Measurements from ENCODE around the gene PSD2. TPM values are rescaled to one million over a fixed set of nuclear protein-coding genes. Genes with fewer than 3 reads are reported as not detected.
"Not testable (repeated sequence)": the region's sequence is repeated elsewhere in the genome, so short reads cannot be mapped to it uniquely, and the experiment has no call there.

Gene PSD2
- total RNA-seq, 1 donor from 2014 or later: 0.23 TPM

- DNase-seq (ENCODE audit: low spot score): no peak
Measured at GRCh38 chr5:139789116-139789844, 6.3 kb upstream of the PSD2 start.

GRCh38 chr5:139789845-139790189 lies 5.8 kb upstream of the PSD2 start:
- no peak for DNase-seq (ENCODE audit: low spot score)

GRCh38 chr5:139792218-139792617 lies 3.4 kb upstream of the PSD2 start:
- no peak for DNase-seq (ENCODE audit: low spot score)

GRCh38 chr5:139792655-139793054 lies 3.0 kb upstream of the PSD2 start:
- not testable (repeated sequence) for DNase-seq (ENCODE audit: low spot score)

GRCh38 chr5:139794067-139794846 lies 1.4 kb upstream of the PSD2 start:
- DNase-seq (ENCODE audit: low spot score): no peak

GRCh38 chr5:139796061-139796806 lies 626 bp downstream of the PSD2 start:
- no peak for DNase-seq (ENCODE audit: low spot score)

- no peak for DNase-seq (ENCODE audit: low spot score)
Measured at GRCh38 chr5:139797335-139797734, 1.7 kb downstream of the PSD2 start.

GRCh38 chr5:139797856-139798510 lies 2.4 kb downstream of the PSD2 start:
- no peak for DNase-seq (ENCODE audit: low spot score)

- DNase-seq (ENCODE audit: low spot score): no peak
Measured at GRCh38 chr5:139798883-139799282, 3.3 kb downstream of the PSD2 start.

GRCh38 chr5:139799359-139799758 lies 3.8 kb downstream of the PSD2 start:
- DNase-seq (ENCODE audit: low spot score): no peak

- no peak for DNase-seq (ENCODE audit: low spot score)
Measured at GRCh38 chr5:139803978-139804377, 8.4 kb downstream of the PSD2 start.

- no peak for DNase-seq (ENCODE audit: low spot score)
Measured at GRCh38 chr5:139804800-139805397, 9.3 kb downstream of the PSD2 start.

GRCh38 chr5:139805545-139805944 lies 9.9 kb downstream of the PSD2 start:
- DNase-seq (ENCODE audit: low spot score): no peak

GRCh38 chr5:139806111-139806510 lies 10.5 kb downstream of the PSD2 start:
- no peak for DNase-seq (ENCODE audit: low spot score)

- no peak for DNase-seq (ENCODE audit: low spot score)
Measured at GRCh38 chr5:139806726-139807646, 11.4 kb downstream of the PSD2 start.

- no peak for DNase-seq (ENCODE audit: low spot score)
Measured at GRCh38 chr5:139807647-139808030, 12.0 kb downstream of the PSD2 start.

- DNase-seq (ENCODE audit: low spot score): no peak
Measured at GRCh38 chr5:139808481-139809330, 13.1 kb downstream of the PSD2 start.

GRCh38 chr5:139809331-139809810 lies 13.8 kb downstream of the PSD2 start:
- no peak for DNase-seq (ENCODE audit: low spot score)
